HG02678 (cell line): Measurements from ENCODE around the gene CMSS1.

Source experiments
- ATAC-seq: cut with Tn5 transposase; IDR thresholded peaks from one replicate; pipeline ENCODE4 v1.9.1; 2021; ENCODE audit warnings: mild to moderate bottlenecking, moderate library complexity; ENCODE audit not compliant: unreplicated experiment

The CMSS1 gene

GRCh38 chr3:99896482-99896881, 78.8 kb downstream of the CMSS1 start:
- no peak for ATAC-seq

- ATAC-seq = no peak
Measured at GRCh38 chr3:99899603-99900002, 81.9 kb downstream of the CMSS1 start.

- no peak for ATAC-seq
Measured at GRCh38 chr3:99900248-99900647, 82.6 kb downstream of the CMSS1 start.

- ATAC-seq = no peak
Measured at GRCh38 chr3:99901200-99901926, 83.7 kb downstream of the CMSS1 start.

- no peak for ATAC-seq
Measured at GRCh38 chr3:99902091-99902490, 84.4 kb downstream of the CMSS1 start.

GRCh38 chr3:99903869-99904268, 86.2 kb downstream of the CMSS1 start:
- no peak for ATAC-seq

GRCh38 chr3:99907959-99908544, 90.4 kb downstream of the CMSS1 start:
- no peak for ATAC-seq

- no peak for ATAC-seq
Measured at GRCh38 chr3:99909714-99910495, 92.2 kb downstream of the CMSS1 start.

- ATAC-seq = no peak
Measured at GRCh38 chr3:99910752-99911290, 93.2 kb downstream of the CMSS1 start.

GRCh38 chr3:99911433-99911832, 93.8 kb downstream of the CMSS1 start:
- no peak for ATAC-seq

GRCh38 chr3:99915906-99916432, 98.3 kb downstream of the CMSS1 start:
- ATAC-seq = no peak

- ATAC-seq = no peak
Measured at GRCh38 chr3:99918715-99919114, 101.1 kb downstream of the CMSS1 start.

GRCh38 chr3:99919694-99920093, 102.0 kb downstream of the CMSS1 start:
- no peak for ATAC-seq

- ATAC-seq = peak; percentile 45
Measured at GRCh38 chr3:99920481-99921376, 103.1 kb downstream of the CMSS1 start.

- no peak for ATAC-seq
Measured at GRCh38 chr3:99921377-99921695, 103.7 kb downstream of the CMSS1 start.

GRCh38 chr3:99921986-99922385, 104.3 kb downstream of the CMSS1 start:
- ATAC-seq = no peak

- ATAC-seq = no peak
Measured at GRCh38 chr3:99923873-99924272, 106.2 kb downstream of the CMSS1 start.

- no peak for ATAC-seq
Measured at GRCh38 chr3:99925584-99926230, 108.0 kb downstream of the CMSS1 start.

GRCh38 chr3:99927671-99928457, 110.2 kb downstream of the CMSS1 start:
- no peak for ATAC-seq
